Gastrocnemius medialis (tissue), 4 donors: ENCODE data around the gene ALOX12B. TPM values are rescaled to one million over a fixed set of nuclear protein-coding genes. Genes with fewer than 3 reads are reported as not detected.

Source experiments
- ATAC-seq, 2 donors: fragments of 150-250 bp; one replicate each; pipeline ENCODE4 v1.9.1; 2016
- DNase-seq, 2 donors: peaks; one replicate each; pipeline ENCODE4 v3.0.0-alpha.2; 2019
- H3K27ac ChIP-seq, 4 donors: fragments of 200-600 bp; sonication (generic); 1 replicate in 1 of 4; 2 replicates in 3 of 4; pipeline ENCODE4 v1.5.1; 2016 to 2018; ENCODE audit warnings: mild to moderate bottlenecking in 2 of 4, moderate library complexity in 1 of 4
- H3K27me3 ChIP-seq, 3 donors: fragments of 200-600 bp; sonication (generic) in 2 of 3; 1 replicate in 1 of 3; 2 replicates in 2 of 3; pipeline versions ENCODE4 v1.5.1 to v1.6.0; 2016 to 2019; ENCODE audit warnings: mild to moderate bottlenecking in 1 of 3, moderate library complexity in 1 of 3
- H3K36me3 ChIP-seq, 2 donors: fragments of 200-600 bp; sonication (generic) in 1 of 2; one replicate each; pipeline ENCODE4 v1.5.1; 2017 to 2018
- H3K4me1 ChIP-seq, 2 donors: fragments of 200-600 bp; sonication (generic) in 1 of 2; one replicate each; pipeline ENCODE4 v1.5.1; 2016 to 2017; ENCODE audit warnings: mild to moderate bottlenecking in 2 of 2
- H3K4me3 ChIP-seq, 4 donors: fragments of 200-600 bp; sonication (generic) in 3 of 4; 1 replicate in 1 of 4; 2 replicates in 3 of 4; pipeline ENCODE4 v1.5.1; 2016 to 2019; ENCODE audit warnings: mild to moderate bottlenecking in 2 of 4
- H3K9me3 ChIP-seq, 3 donors: fragments of 200-600 bp; sonication (generic) in 2 of 3; 1 replicate in 1 of 3; 2 replicates in 2 of 3; pipeline ENCODE4 v1.5.1; 2016 to 2019
- POLR2A ChIP-seq, 2 donors: fragments of 450-650 bp; IDR thresholded peaks; one replicate each; pipeline ENCODE4 v1.6.1; 2017; ENCODE audit warnings: antibody characterized with exemption in 2 of 2, mild to moderate bottlenecking in 2 of 2, moderate library complexity in 2 of 2
- in situ Hi-C, 4 donors: fragments of 200-750 bp; cut with MboI; loops; one replicate each; pipeline versions ENCODE4 v1.15.0 to v1.8.0; 2017; ENCODE audit warnings: low sequenced_read_pairs in 4 of 4
- intact Hi-C: fragments of 100-400 bp; cut with DNase I; formaldehyde crosslinking; loops from one replicate; pipeline ENCODE4 v1.15.1; 2023; ENCODE audit warnings: low total_unique reads
- total RNA-seq, 4 donors: library from RNA; depleted of rRNA; stranded (reverse); fragments of >200 nt; gene quantifications; one replicate each; pipeline versions ENCODE4 v1.1.0 to v1.2.3, GENCODE V29; 2016
- TF ChIP-seq, protein P1 (sequence below), 5 experiments: fragments of 450-650 bp in 3 of 5; fragments of 200-600 bp in 2 of 5; sonication (generic) in 2 of 5; IDR thresholded peaks in 4 of 5; conservative IDR thresholded peaks in 1 of 5; 1 replicate in 4 of 5; 2 replicates in 1 of 5; pipeline ENCODE4 v1.5.1; 2016 to 2019; ENCODE audit warnings: antibody characterized with exemption in 5 of 5, mild to moderate bottlenecking in 3 of 5, moderate library complexity in 3 of 5

ALOX12B gene
- total RNA-seq, 4 donors from 2014 or later, result not detected

- no peak for TF ChIP-seq POLR2A (IDR thresholded peaks at IDR 0.05)
- TF ChIP-seq, protein P1, sequence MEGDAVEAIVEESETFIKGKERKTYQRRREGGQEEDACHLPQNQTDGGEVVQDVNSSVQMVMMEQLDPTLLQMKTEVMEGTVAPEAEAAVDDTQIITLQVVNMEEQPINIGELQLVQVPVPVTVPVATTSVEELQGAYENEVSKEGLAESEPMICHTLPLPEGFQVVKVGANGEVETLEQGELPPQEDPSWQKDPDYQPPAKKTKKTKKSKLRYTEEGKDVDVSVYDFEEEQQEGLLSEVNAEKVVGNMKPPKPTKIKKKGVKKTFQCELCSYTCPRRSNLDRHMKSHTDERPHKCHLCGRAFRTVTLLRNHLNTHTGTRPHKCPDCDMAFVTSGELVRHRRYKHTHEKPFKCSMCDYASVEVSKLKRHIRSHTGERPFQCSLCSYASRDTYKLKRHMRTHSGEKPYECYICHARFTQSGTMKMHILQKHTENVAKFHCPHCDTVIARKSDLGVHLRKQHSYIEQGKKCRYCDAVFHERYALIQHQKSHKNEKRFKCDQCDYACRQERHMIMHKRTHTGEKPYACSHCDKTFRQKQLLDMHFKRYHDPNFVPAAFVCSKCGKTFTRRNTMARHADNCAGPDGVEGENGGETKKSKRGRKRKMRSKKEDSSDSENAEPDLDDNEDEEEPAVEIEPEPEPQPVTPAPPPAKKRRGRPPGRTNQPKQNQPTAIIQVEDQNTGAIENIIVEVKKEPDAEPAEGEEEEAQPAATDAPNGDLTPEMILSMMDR (IDR thresholded peaks at IDR 0.05 in 4 of 5, conservative IDR thresholded peaks at IDR 0.05 in 1 of 5), result no peak
- Histone ChIP-seq H3K9me3 (no peaks in the 10 kb centered on the region), H3K4me1 (peaks cover 0 to 18% of the 10 kb centered on the region in 2 donors), H3K4me3 (no peak overlapping the region), H3K36me3 (no peaks in the 10 kb centered on the region), H3K27ac (no peak overlapping the region), H3K27me3 (peaks cover 33 to 38% (median 34%) of the 10 kb centered on the region in 3 donors)
- ATAC-seq (no peak), DNase-seq (no peak)
- in situ Hi-C loops (no loop called here), intact Hi-C loops (no loop called here)
These were observed 18.0 kb downstream of the ALOX12B start for GRCh38 chr17:8069587-8069860.

DNA sequence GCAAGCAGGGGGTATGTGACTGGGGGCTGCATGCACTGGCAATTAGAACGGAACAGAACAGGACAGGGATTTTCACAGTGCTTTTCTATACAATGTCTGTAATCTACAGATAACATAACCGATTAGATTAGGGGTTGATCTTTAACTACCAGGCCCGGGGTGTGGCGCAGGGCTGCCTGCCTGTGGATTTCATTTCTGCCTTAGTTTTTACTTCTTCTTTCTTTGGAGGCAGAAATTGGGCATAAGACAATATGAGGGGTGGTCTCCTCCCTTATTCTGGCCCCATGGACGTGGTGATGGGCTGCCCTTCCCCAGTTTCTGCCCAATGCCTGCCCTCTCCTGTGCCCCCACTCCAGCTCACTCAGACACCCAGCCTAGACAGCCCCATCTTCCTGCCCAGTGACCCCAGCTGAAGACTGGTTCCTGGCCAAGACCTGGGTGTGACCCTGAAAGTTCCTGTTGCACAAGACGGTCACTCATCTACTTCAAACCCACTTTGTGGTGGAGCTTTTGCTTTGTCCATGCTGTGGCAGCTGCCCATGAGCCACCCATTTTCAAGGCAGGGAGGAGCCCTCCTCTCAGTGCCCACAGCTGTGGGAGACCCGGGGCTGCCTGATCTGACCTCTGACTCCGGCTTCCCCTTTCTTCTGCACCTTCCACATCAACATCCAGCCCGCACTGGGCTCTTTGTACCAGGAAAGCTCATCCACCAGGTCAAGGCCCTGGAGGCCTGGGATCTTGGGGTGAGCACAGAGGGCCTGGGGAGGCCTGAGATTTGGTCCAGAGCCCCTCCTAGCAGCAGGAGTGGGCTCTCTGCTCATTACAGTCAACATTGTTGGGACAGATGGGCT is 18.6 kb downstream of the ALOX12B start:
- intact Hi-C loops, result no loop called here
- in situ Hi-C loops, result no loop called here
- Histone ChIP-seq H3K27ac (no peak overlapping the region), H3K4me3 (no peak overlapping the region), H3K36me3 (no peaks in the 10 kb centered on the region), H3K27me3 (peaks cover 28 to 38% (median 33%) of the 10 kb centered on the region in 3 donors), H3K9me3 (no peaks in the 10 kb centered on the region), H3K4me1 (peaks cover 0 to 18% of the 10 kb centered on the region in 2 donors)
- DNase-seq (peak; percentile 17 to 50), ATAC-seq (peak in 1 of 2 donors; percentile 21)
- TF ChIP-seq, protein P1 (IDR thresholded peaks at IDR 0.05 in 4 of 5, conservative IDR thresholded peaks at IDR 0.05 in 1 of 5), result no peak
- TF ChIP-seq POLR2A (IDR thresholded peaks at IDR 0.05), result no peak

- intact Hi-C loops (no loop called here), in situ Hi-C loops (no loop called here)
- H3K9me3 ChIP-seq, result no peaks in the 10 kb centered on the region
- no peak for ATAC-seq
- peaks cover 2 to 8% of the 10 kb centered on the region in 2 donors for H3K4me1 ChIP-seq
- no peak for DNase-seq
- no peak for TF ChIP-seq POLR2A (IDR thresholded peaks at IDR 0.05)
- TF ChIP-seq, protein P1 (IDR thresholded peaks at IDR 0.05 in 4 of 5, conservative IDR thresholded peaks at IDR 0.05 in 1 of 5), result no peak
- peaks cover 28 to 37% (median 33%) of the 10 kb centered on the region in 3 donors for H3K27me3 ChIP-seq
- no peak overlapping the region for H3K27ac ChIP-seq
- no peaks in the 10 kb centered on the region for H3K36me3 ChIP-seq
- H3K4me3 ChIP-seq, result no peak overlapping the region
These were observed 19.7 kb downstream of the ALOX12B start for GRCh38 chr17:8067806-8068205.

DNA sequence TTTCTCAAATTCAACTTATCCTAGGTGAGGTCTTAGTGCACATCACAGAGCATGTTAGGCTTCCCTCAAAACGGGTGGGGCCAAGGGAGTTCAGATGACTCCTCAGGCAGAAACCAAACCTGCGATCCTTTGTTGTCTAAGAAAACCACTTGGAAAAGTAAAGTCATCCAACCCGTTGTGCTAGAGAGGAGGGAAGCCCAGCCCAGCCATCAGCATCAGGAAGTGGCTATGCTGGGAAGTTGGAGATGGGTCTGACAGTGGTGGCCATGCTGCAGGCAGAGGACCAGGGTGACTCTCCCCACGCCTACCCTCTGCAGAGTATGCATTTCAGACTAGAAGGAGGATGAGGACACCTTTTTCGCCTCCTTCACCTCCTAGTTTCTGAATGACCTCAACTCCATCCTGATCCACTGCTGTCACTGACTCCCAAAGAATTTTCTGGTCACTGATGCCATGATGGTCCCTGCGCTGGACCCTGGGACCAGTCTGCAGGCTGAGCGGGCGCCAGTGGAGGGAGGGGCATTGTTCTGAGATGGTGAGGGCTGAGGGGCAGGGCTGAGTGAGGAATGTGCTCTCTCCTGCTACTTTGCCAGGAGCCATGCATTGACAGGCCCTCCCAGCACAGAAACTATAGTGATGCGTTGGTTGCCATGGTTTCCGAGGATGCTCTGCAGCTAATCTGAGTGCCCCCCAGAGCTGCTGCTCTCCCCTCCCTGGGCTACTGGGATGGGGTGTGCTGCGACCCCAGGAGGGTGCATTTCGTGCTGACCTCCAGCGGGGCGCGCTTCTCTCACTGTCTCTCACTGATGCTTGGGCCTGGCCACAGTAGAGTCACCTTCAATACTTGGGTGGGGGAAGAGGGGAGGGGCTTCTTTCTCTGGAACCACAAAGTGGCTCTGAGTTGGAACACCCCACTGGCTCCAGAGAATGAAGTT is 20.4 kb downstream of the ALOX12B start:
- intact Hi-C loops (no loop called here), in situ Hi-C loops (no loop called here)
- H3K36me3 ChIP-seq, result no peaks in the 10 kb centered on the region
- ATAC-seq (no peak), DNase-seq (no peak)
- peaks cover 28 to 37% (median 33%) of the 10 kb centered on the region in 3 donors for H3K27me3 ChIP-seq
- no peaks in the 10 kb centered on the region for H3K9me3 ChIP-seq
- H3K4me3 ChIP-seq, result no peak overlapping the region
- TF ChIP-seq POLR2A (IDR thresholded peaks at IDR 0.05), result no peak
- TF ChIP-seq, protein P1 (IDR thresholded peaks at IDR 0.05 in 4 of 5, conservative IDR thresholded peaks at IDR 0.05 in 1 of 5), result no peak
- H3K27ac ChIP-seq, result no peak overlapping the region
- peaks cover 8% of the 10 kb centered on the region in 2 donors for H3K4me1 ChIP-seq
